NCI-H2107 (cell line): Measurements from ENCODE around the gene ATP8B4.

ENCODE experiments used
- DNase-seq: peaks from one replicate; lab custom pipeline; 2025; lab: John Stamatoyannopoulos, UW

ATP8B4 gene

DNA sequence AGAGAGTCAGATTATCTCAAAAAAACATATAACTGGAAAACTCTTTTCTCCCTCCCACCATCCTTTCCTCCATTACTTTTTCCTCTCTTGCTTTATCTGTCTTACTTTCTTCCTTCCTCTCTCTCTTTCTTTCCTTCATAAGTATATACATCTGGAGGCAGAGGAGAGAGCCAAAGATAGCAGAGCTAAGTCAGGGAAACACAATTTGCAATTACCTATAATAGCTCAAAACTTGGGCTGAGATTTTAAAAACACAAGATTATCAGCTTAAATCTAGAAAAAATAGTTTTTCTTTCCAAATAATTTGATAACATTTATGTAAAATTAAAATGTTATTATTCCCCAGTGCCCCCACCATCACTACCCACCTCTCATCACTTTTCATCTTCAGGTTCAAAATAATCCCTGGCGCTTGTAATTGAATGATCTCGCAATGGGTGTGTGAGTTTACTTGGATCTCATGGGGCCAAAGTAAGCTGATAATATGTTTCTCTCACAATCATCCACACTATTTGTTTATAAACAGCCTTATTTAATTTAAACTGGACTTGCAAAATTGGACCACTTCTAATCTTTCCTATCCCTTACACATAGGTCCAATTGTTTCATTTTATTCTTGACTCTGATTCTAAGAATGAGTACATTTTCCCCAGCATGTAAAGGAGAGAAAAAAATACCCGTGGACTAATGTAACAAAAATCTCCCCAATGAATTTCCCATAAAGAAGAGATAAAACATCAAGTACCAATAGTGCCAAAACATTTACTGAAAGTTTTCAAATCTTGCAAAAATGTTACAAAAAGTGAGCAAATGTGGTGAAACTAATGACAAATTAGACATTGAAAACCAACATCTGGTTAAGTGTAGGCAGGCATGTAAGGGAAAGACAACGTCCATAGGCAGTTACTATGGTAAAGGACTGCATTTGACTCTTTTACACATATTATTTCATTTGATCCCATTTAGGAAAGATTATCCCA, 261.2 kb downstream of the ATP8B4 start:
- no peak for DNase-seq

DNA sequence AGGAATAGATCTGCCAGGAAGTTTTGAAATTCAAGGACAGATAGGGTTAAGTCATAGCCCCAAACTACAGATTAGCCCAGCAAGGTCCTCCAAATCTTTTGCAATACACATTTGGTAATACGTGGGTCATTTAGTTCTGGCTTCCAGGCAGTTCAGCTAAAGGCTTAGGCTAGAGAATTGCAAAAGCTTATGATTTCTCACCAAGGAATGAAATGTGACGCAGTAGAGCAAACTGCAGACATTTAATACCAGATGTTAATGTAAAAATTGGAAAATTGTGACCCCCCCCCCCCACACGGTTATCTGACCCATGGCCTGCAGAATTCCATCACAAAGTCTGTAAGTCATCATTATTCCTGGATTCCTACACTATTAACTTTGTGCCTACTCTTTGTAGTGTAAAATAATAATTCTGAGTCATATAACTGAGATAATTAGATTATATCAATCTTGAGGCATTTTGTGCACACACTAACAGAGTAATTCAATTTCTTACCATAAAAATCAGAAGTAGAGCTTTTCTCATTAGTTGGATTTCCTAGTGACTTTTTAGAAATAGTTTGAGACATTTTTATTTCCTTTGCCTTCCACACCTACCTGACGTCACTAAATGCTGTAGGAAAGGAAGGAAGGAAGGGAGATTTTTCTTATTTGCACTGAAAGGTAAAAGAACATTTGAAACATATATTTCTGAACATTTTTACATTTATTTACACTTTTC, 263.0 kb downstream of the ATP8B4 start:
- DNase-seq: no peak

DNA sequence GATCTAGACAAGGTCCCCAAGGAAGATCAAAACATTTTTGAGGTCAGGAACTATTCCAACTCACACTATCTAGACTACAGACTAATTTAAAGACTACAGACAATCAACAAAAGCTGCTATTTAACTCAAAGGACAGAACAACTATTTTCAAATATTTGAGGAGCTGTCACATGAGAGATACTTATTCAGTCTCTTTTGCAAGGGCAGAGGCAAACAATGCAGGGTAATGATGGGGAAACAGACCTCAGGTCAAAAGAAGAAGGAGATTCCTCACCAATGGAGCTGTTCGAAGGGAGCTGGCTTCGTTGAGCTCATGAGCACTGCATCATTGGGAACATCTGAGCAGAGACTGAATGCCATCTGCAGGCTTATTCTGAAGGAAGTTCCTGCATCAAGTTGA, 266.3 kb downstream of the ATP8B4 start:
- DNase-seq: no peak

DNA sequence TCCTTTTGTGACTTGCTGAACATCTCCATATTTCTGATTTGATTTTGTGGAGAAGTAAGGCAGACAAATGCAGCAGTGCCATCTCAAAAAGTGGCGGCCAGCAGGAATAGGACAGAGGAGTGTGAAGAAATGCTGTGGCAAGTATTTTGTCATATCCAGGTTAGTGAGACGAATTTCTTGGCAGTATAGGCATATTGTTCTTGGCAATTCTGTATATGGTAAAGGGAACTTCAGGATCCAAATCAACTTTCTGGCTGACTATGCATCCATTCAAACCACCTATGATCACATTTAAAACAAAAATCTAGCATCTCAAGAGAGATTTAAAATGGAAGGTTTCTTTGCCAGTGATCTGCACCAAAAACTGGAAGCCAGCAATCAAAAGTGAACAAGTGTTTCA, 270.2 kb downstream of the ATP8B4 start:
- DNase-seq: no peak

DNA sequence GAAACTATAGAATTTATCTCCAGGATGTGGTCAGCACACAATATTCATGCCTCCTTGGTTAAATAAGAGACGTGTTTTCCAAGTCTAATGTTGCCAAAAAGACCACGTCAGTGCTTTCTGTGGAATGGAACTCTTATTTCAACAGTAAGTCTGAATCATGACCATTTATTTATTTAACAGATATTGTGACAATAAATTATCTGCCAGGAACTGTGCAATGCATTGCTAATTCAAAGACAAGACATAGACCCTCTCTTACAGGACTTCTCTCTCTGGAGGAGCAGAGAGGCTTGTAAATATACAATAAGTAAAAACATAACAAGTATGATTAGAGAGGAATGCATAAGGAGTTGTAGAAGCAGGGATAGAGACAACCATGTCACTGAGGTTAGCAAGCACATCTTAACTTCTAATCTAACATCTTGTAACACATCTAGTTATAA, 270.7 kb downstream of the ATP8B4 start:
- no peak for DNase-seq

DNA sequence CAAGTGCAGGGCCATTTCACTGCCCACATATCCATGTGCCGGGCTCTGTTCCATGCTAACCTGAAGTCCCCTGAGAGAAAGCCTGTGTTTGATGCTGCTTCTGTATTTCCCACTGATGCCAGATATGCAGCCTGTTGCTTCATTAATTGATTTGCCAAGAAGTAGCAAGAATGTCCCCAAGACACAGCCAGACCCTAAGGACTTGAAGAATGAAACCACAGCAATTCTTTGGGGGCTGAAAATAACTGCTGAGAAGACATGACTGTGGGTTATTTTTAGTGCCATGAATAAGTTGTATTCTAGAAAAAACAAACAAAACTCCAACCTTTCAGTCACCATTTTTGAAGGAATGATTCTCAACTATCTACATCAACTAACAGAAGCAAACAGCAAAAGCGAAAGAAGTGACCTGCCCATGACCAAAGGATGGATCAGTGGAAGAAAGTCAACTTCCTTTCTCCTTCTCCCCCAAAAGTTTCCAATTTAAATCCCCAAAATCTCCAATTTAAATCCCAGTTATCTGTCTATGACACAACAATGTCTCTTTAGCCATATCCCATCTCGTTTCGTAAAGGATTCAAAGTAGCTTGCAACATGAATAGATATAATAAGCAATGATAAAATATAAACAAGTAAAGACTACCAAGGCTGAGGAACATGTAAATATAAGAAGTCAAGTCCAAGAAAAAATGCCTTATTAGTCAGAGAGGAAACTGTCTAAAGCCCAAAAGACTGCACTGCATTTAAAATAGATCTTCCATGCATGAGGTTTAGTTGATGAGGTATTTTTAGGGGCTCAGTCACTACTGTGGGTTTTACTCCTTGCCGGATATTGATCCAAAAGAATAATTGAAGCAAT, 271.4 kb downstream of the ATP8B4 start:
- no peak for DNase-seq

DNA sequence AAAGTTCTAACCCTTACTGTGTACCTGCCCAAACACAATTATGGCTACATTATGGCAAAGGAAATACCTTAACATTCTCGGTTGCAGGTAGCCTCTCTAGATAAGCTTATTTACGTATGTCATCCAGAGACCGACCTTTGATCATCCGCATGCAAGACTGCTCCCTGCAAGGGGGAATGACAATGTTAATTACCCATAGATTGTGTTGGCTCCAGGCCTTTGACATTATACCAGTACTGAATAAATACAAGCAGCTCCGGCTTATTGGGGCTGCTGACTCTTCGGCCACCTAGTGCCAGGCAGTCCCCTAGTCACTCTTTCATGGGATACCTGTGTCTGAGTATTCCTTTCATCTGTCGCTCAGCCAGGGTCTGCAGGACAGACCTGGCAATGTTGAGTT, 274.6 kb downstream of the ATP8B4 start:
- no peak for DNase-seq

DNA sequence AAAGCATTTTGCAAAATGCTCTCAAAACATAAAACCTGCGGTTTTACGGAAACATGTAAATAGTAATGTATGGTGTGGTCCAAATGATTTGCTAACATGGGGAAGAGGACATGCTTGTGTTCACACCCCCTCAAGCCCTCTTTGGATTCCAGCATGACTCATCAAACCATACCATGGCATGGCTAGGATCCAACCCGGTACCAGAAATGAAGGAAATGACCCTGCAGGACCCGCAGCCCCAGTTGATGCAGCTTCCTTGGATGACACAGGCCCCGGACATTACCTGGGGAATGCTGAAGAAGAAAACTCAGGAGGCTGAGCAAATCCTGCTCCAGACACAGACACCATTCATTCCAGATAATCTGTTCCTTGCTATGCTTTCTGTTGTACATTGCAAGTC, 275.3 kb downstream of the ATP8B4 start:
- no peak for DNase-seq

DNA sequence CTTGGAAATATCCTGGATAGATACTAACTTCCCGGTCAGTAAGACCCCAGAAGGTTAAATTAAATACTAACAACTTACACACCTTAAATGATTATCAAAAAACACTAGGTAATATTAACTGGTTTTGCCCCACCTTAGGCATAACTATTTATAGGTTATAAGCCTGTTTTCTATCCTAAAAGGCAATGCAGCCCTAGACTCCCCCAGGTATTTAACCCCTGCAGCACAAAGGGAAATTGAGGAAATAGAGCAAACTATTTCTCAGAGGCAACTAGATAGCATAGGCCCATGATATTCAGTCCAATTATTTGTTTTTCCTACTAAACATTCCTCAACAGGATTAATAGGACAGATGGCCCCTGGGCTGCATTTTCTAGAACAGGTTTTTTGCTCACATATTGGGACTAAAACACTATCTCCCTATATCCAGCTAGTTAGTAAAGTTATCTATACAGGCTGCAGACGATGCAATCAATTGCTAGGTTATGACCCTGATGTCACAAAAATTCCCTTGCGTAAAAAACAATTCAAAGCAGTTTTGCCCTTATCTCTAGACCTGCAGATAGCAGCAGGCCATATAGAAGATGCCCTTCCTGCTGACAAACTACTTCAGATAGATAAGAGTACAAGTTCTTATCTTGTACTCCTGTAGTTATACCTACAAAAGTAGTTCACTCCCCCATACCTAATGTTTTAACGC, 276.9 kb downstream of the ATP8B4 start:
- DNase-seq: no peak

DNA sequence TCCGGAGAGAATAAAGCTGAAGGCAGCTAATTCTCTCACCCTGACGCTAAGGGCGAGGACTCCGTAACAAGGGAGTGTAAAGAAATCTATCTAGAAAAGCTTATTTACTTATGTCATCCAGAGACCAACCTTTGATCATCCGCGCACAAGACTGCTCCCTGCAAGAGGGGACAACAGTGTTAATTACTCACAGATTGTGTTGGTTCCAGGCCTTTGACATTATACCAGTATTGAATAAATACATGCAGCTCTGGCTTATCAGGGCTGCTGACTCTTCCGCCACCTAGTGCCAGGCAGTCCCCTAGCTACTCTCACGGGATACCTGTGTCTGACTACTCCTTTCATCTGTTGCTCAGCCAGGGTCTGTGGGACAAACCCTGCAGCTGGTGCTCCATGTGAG, 286.5 kb downstream of the ATP8B4 start:
- no peak for DNase-seq

DNA sequence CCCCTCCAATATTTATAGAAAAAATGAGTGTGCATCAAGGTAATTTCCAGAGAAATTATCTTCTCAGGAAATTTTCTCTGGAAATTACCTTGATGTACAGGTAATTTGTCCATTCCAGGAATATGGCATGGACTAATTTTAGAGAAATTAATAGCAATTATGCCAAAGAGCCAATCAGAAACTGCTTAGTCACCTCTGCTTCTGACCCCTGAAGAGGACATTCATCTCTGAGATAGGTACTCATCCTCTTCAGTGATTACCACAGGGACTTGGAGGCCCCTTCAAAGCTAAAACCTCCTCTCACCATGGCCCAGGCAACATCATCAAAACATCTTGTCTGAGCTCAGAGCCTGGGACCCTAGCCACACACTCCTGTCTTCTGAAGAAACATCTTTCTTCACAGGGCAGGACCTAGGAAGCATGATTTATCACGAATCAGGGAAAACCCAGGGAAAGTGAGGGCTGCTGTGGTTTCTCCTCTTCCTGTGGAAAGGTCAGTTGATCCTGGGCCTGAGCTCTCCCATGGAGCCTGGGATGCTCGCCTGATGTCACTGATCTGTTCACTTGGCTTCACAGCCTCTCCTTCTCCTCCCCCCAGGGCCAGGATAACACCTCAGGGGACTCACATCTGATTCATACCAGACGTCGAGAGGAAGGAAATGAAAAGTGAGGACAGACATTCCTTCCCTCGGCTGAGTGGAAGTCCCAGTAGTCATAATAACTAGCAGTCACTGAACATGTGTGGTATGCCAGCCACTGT, 287.6 kb downstream of the ATP8B4 start:
- DNase-seq: no peak

DNA sequence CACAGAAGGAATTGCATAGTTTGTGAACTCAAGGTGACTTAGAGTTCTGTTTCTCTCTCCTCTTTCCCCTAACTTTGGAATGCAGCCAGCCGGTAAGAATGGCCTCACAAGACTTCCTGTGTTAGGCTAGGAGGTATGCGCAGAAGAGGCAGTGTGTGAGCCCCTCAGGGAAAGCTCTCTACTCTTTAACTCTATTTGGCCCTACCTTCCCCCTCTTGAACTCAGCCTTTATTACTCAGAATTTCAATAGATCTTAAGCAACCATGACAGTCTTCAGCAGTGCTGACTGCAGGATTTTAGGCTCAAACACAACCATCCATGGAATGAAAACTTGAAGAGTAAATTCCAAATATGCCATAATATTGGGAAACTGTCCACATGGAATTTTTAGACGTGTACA, 288.6 kb downstream of the ATP8B4 start:
- no peak for DNase-seq

DNA sequence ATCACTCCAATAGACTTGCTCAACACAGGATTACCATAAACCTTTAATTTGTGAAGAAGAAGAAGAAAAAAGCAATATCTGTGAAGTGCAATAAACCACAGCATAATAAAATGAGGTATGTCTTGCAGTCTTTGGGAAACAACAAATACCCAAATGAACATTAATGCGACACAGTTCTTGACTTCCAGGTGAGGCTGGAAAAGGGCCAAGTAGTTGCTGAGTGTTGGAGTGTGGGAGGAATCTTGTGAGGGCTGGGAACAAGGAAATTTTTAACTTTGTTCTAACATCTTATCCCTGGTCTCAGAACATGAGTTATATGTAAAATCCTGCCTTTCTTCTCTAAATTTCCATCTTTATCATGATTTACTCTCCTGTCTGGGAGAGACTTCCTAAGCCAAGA, 291.7 kb downstream of the ATP8B4 start:
- no peak for DNase-seq

DNA sequence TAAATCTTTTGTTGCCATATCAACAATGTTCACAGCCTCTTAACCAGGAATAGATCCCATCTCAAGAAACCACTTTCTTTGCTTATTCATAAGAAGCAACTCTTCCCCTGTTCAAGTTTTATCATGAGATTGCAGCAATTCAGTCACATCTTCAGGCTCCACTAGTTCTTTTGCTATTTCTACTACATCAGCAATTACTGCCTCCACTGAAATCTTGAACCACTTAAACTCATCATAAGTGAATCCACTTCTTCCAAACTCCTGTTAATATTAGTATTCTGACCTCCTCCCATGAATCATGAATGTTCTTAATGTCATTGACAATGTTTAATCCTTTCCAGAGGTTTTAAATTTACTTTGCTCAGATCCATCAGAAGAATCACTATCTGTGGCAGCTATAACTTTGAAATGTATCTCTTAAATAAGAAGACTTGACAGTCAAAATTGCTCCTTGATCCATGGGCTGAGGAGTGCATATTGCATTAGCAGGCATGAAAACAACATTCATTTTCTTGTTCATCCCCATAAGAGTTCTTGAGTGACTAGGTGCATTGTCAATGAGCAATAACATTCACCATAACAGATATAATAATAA, 292.3 kb downstream of the ATP8B4 start:
- no peak for DNase-seq

DNA sequence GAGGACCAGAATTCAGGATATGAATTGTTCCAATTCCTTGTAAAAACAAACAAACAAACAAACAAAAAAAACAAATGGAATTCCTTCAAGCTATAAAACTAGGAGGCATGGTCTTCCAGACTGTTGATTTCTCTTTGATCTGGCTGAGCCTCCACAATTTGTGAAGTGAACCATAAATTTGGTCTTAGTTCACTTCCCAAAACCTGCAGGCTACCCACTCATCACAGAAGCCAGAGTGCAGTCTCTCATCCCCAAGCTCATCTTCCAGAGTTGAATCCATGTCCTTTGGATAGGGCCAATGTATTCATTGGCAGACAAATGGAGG, 294.3 kb downstream of the ATP8B4 start:
- DNase-seq: no peak

DNA sequence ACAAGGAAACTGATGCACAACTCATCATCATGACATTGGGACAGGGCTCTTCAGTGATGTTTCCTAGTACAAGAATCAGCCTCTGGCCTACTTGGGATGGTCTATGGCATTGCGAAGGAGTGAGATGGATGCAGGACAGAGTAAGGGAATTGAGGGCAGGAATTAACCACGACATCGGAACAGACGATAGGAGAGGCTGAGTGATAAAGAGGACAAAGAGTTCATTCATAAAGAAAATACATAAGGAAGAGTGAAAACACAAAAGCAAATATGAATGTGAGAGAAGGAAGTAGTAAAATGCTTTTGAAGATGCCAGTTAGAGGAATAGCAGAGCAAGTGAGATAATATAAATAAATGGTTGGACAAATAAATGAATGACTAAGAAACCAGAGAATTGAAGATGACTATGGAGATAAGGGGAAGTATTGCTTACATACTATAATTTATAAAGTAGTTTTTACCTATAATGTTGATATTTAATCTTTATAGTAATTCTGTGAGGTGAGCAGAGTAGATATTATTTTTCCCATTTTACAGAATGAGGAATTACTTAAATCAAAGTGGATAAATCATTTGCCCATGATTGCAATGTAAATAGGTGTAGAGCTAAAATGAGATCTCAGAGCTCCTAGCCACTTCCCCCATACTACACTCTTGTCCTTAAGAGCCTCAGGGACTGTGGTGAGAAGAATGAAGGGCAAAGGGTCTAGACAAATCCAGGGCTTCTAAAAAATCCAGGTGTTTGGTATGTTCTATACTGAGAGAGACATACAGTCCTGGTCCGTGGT, 294.9 kb downstream of the ATP8B4 start:
- DNase-seq: no peak

DNA sequence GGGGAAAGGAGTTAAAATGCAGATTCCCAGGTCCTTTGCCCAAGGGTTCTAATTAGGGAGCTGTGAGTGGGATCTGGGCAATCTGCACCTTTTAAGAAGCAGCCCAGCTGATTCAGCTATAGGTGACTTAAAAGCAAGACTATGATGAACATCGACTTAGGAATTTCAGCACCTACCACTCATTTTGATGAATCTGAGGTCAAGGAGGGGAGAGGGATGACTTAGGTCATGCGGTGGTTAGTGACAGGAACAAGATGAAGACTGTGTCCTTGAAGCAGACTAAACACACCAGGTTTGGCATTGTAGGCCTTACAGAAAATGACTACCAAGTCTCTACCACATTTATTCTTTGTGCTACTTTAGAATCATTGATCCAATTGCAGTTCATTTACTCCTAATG, 301.9 kb downstream of the ATP8B4 start:
- DNase-seq: no peak

DNA sequence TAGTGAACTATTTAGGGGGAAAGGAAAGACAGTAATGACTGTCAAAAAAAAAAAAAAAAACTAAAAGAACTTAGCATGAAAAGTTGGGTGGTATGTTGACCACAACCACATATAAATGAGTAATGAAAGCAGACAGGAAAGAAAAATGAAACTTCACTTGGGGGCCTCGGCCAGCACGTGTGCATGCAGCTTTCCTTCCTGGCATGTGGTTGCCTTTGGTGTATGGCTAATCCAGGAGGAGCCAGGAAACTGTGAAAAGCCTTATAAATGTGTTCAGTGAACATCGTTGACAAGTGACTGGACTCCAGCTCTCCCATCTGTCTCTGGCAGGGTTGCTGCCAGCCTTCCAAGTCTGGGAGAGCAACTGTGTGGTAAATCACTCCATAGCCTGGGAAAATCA, 303.1 kb downstream of the ATP8B4 start:
- DNase-seq: no peak

DNA sequence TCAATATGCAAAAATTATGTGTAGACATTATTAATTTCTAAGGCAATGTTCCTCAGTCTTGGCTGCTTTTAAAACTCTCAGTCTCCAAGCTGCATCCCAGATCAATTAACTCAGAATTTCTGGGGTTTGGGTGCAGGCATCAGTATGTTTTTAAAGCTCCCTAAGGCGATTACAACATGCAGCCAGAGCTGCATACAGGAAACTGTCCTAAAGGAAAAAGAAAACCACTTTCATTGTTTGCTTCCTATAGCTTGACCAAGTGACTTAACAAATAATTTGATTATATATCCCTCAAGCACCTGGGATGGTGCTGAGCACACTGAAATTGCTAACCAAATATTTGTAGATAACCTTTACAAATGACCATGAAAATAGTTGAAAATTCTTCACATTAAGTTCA, 303.5 kb downstream of the ATP8B4 start:
- no peak for DNase-seq

DNA sequence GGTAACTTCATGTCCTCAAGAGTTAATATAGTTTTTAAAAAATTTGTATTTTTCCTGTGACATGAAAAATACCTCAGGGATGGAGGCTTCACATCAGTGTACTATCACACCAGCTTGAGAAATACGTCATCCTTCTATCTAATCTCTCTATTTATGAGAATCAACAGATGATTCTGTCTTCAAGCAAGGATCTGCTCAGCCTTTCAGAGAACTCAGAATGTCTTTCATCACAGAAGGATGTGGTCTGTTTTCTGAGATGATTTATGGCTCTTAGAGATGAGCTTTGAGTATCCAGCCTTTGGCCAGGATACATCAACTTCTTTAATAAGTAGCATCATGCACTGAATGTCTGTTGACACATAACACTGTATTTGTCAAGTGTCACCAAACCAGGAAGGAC, 304.3 kb downstream of the ATP8B4 start:
- DNase-seq: no peak
